Measurements from ENCODE around the gene PDSS2. TPM values are rescaled to one million over a fixed set of nuclear protein-coding genes. Genes with fewer than 3 reads are reported as not detected.

The PDSS2 gene
- total RNA-seq, 1 donor: 12.3 TPM

- no peak for TF ChIP-seq CTCF (IDR thresholded peaks at IDR 0.05; ENCODE audit: extremely low read depth, low read depth, low read length)
- peaks cover 33% of the 10 kb centered on the region for H3K79me2 ChIP-seq (ENCODE audit: insufficient read depth, low read length)
Measured at GRCh38 chr6:107443608-107444267, 15.6 kb downstream of the PDSS2 start.

GRCh38 chr6:107442938-107443607 is 16.3 kb downstream of the PDSS2 start:
- Histone ChIP-seq H4K20me1 (ENCODE audit: insufficient read depth, low read length) (no peaks in the 10 kb centered on the region), H3K4me3 (ENCODE audit: insufficient read depth, low read length) (peak overlapping the region; percentile 22), H3K27me3 (ENCODE audit: insufficient read depth, low read length) (no peaks in the 10 kb centered on the region), H3K79me2 (ENCODE audit: insufficient read depth, low read length) (peaks cover 35% of the 10 kb centered on the region), H3K27ac (ENCODE audit: low read depth, low read length) (peak overlapping the region; percentile 79), H2AFZ (ENCODE audit: low read length) (peak overlapping the region; percentile 7), H3K9me3 (ENCODE audit: low read depth, low read length) (peaks cover 9% of the 10 kb centered on the region), H3K36me3 (ENCODE audit: insufficient read depth, low read length) (no peaks in the 10 kb centered on the region), H3K4me1 (ENCODE audit: insufficient read depth, low read length) (peaks cover 21% of the 10 kb centered on the region), H3K4me2 (ENCODE audit: insufficient read depth, low read length) (peak overlapping the region; percentile 65)
- TF ChIP-seq CTCF (IDR thresholded peaks at IDR 0.05; ENCODE audit: extremely low read depth, low read depth, low read length): no peak
- peak; percentile 58 for DNase-seq (ENCODE audit: insufficient read length, low spot score, missing footprints)

More at GRCh38 chr6:107443608-107444267, 15.6 kb downstream of the PDSS2 start:
- Histone ChIP-seq H3K4me1 (ENCODE audit: insufficient read depth, low read length) (peaks cover 21% of the 10 kb centered on the region), H3K4me3 (ENCODE audit: insufficient read depth, low read length) (peak overlapping the region; percentile 22), H4K20me1 (ENCODE audit: insufficient read depth, low read length) (no peaks in the 10 kb centered on the region), H2AFZ (ENCODE audit: low read length) (peak overlapping the region; percentile 52), H3K9me3 (ENCODE audit: low read depth, low read length) (peaks cover 9% of the 10 kb centered on the region), H3K27me3 (ENCODE audit: insufficient read depth, low read length) (no peaks in the 10 kb centered on the region), H3K36me3 (ENCODE audit: insufficient read depth, low read length) (no peaks in the 10 kb centered on the region), H3K4me2 (ENCODE audit: insufficient read depth, low read length) (peak overlapping the region; percentile 65), H3K27ac (ENCODE audit: low read depth, low read length) (peak overlapping the region; percentile 79)
- DNase-seq (ENCODE audit: insufficient read length, low spot score, missing footprints): peak; percentile 66

GRCh38 chr6:107441682-107442081 is 17.7 kb downstream of the PDSS2 start:
- no peak for DNase-seq (ENCODE audit: insufficient read length, low spot score, missing footprints)
- H3K36me3 ChIP-seq (ENCODE audit: insufficient read depth, low read length): no peaks in the 10 kb centered on the region
- H3K4me1 ChIP-seq (ENCODE audit: insufficient read depth, low read length): peaks cover 21% of the 10 kb centered on the region
- no peaks in the 10 kb centered on the region for H4K20me1 ChIP-seq (ENCODE audit: insufficient read depth, low read length)
- peaks cover 32% of the 10 kb centered on the region for H3K79me2 ChIP-seq (ENCODE audit: insufficient read depth, low read length)
- no peak overlapping the region for H3K27ac ChIP-seq (ENCODE audit: low read depth, low read length)
- no peak overlapping the region for H2AFZ ChIP-seq (ENCODE audit: low read length)
- H3K27me3 ChIP-seq (ENCODE audit: insufficient read depth, low read length): no peaks in the 10 kb centered on the region
- H3K4me3 ChIP-seq (ENCODE audit: insufficient read depth, low read length): no peak overlapping the region
- H3K9me3 ChIP-seq (ENCODE audit: low read depth, low read length): no peaks in the 10 kb centered on the region
- H3K4me2 ChIP-seq (ENCODE audit: insufficient read depth, low read length): no peak overlapping the region
- TF ChIP-seq CTCF (IDR thresholded peaks at IDR 0.05; ENCODE audit: extremely low read depth, low read depth, low read length): no peak

GRCh38 chr6:107440936-107441335 is 18.4 kb downstream of the PDSS2 start:
- no peak for DNase-seq (ENCODE audit: insufficient read length, low spot score, missing footprints)
- Histone ChIP-seq H3K4me3 (ENCODE audit: insufficient read depth, low read length) (no peak overlapping the region), H3K4me1 (ENCODE audit: insufficient read depth, low read length) (peaks cover 24% of the 10 kb centered on the region), H3K79me2 (ENCODE audit: insufficient read depth, low read length) (peaks cover 30% of the 10 kb centered on the region), H3K36me3 (ENCODE audit: insufficient read depth, low read length) (no peaks in the 10 kb centered on the region), H3K4me2 (ENCODE audit: insufficient read depth, low read length) (no peak overlapping the region), H3K27ac (ENCODE audit: low read depth, low read length) (no peak overlapping the region), H2AFZ (ENCODE audit: low read length) (no peak overlapping the region), H3K27me3 (ENCODE audit: insufficient read depth, low read length) (no peaks in the 10 kb centered on the region), H3K9me3 (ENCODE audit: low read depth, low read length) (no peaks in the 10 kb centered on the region), H4K20me1 (ENCODE audit: insufficient read depth, low read length) (no peaks in the 10 kb centered on the region)
- TF ChIP-seq CTCF (IDR thresholded peaks at IDR 0.05; ENCODE audit: extremely low read depth, low read depth, low read length): no peak
